SW480 (cell line): Measurements from ENCODE around the gene IL7R.
"Not testable (repeated sequence)": the region's sequence is repeated elsewhere in the genome, so short reads cannot be mapped to it uniquely, and the experiment has no call there.

ENCODE experiments used
- DNase-seq: peaks from one replicate; pipeline ENCODE4 v3.0.0-alpha.2; 2016; ENCODE audit warnings: low spot score

The IL7R gene

DNA sequence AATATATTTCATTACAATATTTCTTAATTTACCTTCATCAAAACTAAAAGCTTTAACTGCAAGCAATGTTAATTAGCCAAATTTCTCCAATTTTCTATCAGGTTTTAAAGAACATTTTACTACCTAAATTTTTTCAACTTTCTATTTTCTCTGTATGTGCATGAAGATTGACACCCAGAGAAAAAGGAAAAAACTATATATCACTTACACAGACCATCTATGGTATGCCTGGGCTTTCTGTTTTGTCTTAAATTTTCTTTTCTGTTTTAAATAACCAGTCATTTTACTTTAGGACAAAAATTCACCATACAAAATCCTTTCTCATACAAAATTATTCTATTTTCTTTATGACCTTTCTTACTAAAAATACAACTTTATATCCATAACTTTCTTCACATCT lies 13.8 kb upstream of the IL7R start:
- no peak for DNase-seq

DNA sequence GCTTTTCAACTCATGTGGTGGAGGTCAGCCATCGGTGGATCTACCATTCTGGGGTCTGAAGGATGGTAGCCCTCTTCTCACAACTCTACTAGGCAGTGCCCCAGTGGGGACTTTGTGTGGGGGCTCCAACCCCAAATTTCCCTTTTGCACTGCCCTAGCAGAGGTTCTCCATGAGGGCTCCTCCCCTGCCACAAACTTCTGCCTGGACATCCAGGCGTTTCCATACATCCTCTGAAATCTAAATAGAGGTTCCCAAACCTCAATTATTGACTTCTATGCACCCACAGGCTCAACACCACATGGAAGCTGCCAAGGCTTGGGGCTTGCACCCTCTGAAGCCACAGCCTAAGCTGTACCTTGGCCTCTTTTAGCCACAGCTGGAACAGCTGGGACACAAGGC lies 11.2 kb upstream of the IL7R start:
- not testable (repeated sequence) for DNase-seq

DNA sequence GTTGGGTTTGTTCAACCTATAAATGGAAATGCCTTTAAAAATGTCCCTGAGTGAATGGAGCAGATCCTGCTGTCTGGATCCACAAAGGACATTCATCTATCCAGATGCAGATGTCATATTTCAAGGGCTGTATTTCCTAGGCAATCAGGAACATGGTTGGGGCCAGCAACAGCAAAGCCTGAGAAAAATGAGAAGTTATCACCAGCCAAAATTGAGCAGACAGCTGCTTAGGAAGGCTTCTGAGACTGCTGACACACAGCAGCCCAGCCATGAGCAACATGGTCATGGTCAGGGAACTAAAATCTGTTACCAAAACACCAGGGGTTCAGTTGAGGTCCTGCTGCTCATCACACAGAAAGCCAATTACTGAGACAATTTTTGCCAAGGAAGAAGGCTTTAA lies 9.2 kb upstream of the IL7R start:
- no peak for DNase-seq

DNA sequence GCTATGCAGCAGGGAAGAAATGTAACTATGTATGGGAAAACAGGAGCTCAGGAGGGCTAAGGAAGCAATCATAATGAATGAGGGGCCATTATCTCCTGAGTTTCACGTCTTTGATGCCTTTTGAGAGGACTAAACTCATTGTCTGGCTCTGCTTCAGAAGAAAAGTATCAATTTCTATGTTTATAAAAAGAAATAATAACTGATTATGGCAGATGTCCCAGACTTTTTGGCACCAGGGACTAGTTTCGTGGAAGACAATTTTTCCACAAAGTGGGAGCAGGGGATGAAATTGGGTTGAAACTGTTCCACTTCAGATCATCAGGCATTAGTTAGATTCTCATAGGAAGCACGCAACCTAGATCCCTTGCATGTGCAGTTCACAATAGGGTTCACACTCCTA lies 8.7 kb upstream of the IL7R start:
- DNase-seq = no peak

DNA sequence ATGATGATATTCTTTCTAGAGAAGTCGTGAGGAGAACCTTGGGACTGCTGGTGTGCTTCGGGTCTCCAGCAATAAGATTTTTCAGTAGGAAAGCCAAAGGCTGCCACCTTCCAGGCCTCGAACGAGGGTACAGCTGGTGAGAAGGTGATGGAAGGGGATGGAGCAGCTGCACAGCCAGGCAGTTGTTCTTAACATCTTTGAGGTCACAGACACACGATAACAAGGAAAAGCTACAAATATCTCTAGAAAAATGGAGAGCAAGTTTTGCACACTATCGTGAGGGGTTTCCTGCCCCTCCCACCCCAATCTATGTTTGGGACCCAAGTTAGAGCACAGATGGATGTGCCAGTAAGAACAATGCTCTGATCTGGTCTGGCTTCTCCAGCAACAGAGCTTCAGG lies 6.8 kb upstream of the IL7R start:
- DNase-seq = no peak

DNA sequence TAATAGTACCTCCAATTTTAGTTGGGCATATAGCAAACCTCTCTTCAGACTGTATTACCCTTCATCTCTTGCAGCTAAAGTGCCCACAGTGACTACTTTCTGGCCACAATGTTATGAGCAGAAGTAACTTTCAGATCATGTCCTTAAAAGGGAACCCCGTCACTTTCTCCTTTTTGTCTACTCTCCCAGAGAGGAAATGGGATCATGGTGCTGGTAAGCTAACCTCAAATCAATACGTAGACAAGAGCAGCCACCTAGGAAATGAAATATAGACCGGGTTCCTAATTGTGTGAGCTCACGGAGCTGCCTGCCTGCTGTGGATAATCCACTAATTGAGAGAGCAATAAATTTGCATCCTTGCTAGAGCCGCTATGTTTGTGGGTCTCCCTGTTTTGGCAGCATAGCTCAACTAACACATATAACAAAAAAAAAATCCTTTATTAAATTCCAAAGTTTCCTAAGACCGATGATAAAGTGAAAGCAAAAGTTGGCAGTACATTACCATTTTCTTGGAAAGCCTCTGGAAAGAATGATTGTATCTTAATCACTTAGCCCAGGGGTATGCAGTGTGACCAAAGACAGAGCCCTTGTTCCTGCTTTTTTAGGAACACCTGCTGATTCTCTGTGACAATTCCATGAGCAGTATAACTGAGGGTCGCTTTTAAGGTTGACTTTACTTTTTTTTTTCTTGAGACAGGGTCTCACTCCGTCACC lies 5.6 kb upstream of the IL7R start:
- no peak for DNase-seq

DNA sequence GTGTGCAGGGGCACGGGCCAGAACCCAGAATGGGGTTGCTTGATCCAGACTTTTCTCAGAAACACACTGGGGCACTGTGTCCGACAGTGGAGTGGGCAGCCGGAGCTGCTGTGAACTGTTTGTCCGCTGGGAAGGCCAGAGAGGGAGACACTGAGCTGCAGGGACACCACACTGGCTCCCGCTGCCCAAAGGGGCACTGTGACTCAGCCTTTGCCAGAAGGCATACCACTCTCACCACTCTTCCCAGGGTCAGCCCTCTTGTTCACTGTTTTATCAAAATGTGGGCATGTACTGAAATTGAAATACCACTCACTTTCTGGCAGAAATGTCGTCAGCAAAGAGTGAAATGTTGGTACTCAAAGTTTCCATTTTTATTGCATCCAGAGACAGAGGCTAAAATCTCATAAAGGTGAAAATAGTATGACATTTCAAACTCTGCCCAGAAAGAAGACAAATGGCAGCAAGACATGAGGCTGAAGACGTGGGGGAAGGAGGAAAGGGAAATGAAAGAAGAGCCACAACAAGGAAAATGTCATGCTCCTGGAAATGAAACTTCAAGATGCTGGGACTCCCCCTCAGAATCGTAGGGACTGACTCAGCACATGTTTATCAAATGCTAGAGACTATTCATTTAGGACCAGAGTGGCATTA lies 4.5 kb upstream of the IL7R start:
- DNase-seq = no peak

DNA sequence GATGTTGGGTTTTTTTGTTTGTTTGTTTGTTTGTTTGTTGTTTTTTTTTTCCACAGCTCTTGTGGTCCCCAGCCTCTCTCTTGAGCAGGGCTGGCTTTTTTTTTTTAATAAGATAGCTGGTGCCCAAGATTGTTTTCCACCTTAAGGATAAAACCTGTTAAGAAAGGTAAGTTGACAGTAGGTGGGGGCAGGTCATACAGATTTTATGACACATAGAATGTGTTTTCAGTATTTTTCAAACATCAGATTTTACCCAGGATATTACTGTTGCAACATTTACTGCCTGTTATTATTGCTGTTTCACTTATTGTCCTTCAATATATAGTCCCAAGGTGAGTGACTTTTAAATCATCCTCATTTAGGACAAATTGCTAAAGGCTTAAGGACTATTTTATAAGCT lies 3.9 kb upstream of the IL7R start:
- no peak for DNase-seq

DNA sequence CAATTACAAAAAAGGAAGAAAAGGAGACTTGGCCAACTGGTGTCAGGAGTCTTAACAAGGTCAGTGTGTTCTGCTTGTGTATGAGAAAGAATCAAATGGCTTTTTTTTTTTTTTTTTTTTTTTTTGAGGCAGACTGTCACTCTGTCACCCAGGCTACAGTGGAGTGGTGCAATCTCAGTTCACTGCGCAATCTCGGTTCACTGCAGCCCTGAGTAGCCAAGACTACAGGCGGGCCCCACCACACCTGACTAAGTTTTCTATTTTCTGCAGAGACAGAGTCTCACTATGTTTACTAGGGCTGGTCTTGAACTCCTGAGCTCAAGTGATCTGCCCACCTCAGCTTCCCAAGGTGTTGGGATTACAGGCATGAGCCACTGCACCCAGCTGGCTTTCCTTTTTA lies 3.1 kb upstream of the IL7R start:
- DNase-seq = no peak

DNA sequence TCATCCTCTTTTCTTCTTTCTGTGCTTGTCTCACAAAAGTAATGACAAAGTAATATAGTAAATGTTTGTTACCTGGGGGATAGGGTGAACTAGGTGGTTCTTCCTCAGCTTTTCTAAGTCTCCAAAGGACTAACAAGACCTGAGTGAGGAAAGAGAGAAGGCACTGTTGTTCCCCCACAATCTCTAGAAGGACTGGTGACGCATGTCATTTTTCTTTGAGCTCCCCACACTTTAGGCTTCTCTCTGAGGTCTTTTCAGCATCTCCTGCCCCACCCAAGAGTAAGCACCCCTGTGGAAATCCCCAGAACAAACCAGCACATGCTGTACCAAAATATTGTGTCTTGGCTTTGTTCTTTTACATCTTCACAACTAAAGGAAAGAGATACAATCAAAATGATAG lies 2.4 kb upstream of the IL7R start:
- no peak for DNase-seq

DNA sequence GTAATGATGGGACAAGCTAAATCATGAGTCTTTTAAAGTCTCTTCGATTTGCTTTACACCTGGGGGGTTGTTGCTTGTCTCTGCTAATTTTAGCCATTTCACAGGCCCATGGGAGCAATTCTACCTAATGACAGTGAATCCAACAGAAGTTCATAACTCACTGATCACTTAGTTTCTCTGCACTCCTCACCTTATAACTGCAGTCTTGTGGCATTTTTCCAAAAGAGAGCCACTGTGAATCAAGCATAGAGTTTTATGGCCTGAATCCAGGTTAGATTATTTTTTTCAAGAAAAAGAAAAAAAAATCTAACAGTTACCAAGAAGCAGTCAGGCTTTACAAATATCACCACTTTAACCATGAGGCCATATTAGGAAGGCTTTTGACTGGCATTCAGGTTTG lies 1.5 kb upstream of the IL7R start:
- DNase-seq = no peak

DNA sequence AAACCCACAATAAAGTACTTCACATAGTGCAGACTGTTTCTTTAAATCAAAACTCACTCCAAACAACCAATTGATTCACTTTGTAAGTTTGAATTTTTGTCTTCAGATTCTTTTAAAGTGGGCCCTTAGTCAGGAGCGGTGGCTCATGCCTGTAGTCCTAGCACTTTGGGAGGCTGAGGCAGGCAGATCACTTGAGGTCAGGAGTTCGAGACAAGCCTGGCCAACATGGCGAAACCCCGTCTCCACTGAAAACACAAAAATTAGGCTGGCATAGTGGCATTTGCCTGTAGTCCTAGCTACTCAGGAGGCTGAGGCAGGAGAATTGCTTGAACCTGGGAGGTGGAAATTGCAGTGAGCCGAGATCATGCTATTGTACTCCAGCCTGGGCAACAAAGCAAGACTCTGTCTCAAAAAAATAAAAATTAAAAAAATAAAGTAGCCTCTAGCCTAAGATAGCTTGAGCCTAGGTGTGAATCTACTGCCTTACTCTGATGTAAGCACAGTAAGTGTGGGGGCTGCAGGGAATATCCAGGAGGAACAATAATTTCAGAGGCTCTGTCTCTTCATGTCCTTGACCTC lies 416 bp upstream of the IL7R start:
- DNase-seq = not testable (repeated sequence)

DNA sequence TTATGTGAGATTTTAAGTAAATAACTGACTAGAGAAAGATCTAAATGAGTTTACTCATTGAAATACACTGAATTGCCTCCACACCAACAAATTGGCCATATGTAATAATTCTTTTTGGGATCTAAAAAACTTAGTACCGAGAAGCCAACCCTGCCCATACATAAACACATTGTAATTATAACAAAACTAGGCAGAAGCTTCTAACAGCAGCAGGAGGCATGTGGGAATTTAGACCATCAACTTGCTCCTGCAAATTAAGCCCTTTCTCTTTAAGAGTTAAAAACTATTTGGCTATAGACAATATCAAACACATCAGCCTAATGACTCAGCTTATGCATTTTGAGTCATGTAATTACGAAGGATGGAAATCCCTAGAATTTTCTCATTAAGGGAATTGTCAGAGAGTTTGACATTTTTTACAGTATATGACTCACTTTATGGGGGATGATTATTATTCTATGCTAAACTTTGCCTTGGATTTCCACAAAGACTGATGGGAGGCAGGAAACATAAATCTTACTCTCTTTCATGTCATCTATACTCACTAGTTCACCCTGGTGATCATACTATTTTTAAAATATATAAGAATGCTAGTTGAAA lies 1.0 kb downstream of the IL7R start:
- peak; percentile 2 for DNase-seq

DNA sequence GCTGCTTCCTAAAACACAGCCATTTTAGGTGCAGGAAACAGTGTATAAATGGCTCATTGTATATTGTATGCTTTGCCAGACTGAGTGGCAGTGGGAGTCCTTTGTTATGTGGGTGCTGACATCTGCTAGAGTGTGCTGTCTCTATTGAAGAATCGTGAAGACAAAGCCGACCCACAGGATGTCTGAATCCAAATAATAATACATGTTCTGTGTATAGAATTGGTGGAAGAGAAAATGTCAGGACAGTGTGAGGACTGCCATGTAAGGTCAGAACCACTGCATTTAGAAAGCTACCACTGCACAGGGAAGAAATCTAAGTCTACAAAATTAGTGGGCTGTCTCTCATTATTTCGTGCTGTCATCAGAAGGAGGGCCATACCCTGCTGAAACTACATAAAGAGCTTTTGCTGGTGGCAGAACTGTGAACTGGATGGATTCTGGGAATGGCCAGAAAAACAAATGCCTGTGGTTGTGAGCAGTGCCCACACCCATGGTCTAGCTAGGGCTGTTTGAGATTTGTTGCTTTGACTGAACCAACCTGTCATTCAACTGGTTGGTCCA lies 2.5 kb downstream of the IL7R start:
- DNase-seq = peak; percentile 5

DNA sequence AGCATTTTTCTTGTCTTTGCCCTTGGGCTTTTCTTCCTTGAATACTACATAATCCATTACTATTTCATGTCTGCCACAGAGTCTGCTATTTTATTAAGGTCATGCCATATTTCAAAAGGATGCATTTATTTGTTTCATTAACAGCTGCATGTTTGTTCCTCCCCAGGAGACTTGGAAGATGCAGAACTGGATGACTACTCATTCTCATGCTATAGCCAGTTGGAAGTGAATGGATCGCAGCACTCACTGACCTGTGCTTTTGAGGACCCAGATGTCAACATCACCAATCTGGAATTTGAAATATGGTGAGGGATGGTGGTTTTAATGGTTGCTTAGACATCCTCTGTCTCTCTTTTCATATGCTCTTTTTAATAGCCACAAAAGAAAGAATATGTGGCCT lies 4.0 kb downstream of the IL7R start:
- no peak for DNase-seq

DNA sequence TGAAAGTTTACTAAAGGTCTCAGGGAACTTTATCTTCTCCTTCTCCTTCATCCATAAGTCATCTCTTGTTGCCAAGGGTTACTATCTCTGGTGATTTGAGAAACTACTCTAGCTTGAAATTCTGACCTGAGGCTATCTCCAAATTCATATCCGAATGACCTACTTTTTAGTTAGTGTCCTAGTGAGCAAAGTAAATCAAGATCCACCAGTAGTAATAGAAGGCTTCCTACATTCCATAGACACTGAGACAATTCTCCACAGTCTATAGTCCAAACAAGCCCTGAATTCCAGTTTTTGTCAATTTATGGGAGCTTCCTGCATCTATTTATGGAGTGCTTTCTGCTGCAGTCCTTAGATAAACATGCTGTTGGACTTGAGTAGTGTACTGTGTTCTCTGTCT lies 5.0 kb downstream of the IL7R start:
- DNase-seq = no peak

DNA sequence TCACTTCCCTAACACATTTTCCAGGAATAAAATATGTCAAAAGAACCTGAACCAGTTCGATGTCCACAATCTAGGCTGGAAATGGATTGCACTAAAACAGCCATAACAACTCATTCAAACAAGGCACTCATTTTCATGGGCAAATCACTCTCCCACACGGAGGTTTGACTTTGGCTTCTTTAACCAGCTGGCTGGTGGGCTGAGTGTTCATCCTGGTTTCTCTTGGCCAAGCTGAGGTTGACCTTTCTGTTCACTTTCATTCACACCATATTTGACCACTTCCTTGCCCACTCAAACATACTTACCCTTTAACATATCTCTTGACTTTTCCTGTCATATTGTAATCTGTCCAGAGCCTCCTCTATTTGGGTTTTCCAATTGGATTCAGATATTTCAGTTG lies 5.4 kb downstream of the IL7R start:
- DNase-seq = no peak

DNA sequence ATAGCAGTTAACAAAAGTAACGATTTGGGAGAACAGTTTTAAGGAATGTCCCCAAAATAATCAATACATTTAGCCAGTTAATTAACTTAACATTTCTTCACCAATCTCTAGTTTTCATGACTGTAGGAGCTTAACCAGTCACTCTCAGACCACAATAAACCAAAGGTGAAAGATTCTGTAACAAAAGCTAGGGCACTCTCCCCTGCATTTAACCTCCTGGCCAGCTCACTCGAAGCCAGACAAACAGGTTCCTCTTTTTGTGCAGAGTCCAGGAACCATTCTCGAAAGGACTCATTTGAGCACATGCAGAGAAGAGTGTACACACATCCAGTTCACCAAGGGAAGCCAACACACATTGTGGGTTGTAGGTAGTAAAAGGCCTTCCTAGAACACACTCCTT lies 6.5 kb downstream of the IL7R start:
- DNase-seq = no peak

DNA sequence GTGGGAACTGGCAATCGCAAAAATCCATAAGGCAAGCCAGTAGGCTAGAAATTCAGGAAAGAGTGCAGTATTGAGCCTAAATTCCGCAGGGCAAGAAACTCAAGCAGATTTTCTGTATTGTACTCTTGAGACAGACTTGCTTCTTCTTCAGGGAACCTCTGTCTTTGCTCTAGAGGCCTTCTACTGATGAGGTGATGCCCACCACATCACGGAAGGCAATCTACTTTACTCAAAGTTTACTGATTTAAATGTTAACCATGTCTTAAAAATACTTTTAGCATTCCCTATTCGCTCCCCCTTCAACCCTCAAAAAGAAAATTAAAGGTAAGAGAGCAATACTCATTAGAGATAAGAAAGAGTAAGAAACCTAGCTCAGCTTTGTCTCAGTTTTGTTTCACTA lies 11.3 kb downstream of the IL7R start:
- DNase-seq = no peak

DNA sequence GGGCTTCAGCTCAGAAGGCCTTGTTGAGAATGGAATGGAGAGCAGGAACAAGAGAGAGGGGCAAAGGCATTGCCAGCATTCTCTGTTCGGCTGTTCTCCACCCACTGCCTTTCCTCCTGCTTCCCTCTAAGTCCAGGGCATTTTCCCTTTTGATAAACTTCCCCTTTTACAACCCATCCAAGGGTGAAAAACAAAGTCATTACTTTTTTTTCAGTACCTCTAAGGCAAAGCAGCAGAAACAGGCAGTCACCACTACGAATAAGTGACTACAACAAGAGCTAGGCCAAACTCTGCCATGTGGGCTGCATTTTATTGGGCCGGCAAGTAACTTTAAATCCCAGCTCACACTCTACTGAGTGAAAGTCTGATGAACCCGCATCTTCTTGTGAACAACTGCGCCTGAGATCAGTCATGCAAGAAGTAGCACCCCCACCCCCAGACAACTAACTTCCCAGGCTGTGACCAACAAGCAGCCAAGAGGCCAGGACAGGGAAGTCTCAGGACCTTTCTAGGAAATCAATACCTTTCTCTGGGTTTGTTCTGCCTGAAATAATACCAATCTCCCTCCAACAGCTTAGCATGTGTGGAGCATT lies 13.1 kb downstream of the IL7R start:
- no peak for DNase-seq

DNA sequence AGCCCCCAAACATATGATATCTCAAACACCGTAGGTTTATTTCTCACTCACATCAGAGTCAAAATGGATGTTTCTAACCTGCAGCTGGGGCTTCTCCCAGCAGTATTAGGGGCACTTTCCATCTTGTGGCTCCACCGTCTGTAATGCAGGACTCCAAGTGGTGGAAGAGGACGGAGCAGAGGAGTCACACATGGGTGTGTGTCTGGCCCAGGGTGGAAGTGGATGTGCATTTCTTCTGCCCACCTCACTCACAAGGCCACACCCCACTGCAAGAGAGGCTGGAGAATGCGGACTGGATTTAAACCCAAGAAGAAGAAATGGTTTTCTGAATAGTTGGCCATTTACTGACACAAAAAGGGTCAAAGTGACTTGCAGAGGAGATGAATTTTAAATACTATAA lies 13.9 kb downstream of the IL7R start:
- DNase-seq = no peak

DNA sequence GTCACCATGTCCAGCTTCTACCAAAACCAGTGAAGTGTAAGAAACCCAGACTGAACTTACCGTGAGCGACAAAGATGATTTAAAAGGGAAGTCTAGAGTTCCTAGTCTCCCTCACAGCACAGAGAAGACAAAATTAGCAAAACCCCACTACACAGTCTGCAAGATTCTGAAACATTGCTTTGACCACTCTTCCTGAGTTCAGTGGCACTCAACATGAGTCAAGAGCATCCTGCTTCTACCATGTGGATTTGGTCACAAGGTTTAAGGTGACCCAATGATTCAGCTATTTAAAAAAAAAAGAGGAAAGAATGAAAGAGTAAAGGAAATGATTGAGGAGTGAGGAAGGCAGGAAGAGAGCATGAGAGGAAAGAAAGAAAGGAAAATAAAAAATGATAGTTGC lies 19.8 kb downstream of the IL7R start:
- no peak for DNase-seq

DNA sequence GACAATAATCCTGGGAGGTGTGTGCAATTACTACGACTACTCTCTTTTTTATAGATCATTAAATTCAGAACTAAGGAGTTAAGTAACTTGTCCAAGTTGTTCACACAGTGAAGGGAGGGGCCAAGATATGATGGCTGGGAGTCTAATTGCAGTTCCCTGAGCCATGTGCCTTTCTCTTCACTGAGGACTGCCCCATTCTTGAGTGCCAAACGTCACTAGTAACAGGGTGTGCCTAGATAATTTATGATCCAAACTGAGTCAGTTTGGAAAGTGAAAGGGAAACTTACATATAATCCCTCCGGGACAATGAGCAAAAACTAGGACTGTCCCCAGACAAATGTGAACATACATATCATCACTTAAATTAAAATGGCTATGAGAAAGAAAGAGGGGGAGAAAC lies 20.2 kb downstream of the IL7R start:
- DNase-seq = no peak
